HUES48 (cell line): ENCODE measurements around the gene LIMS1.
A peak's percentile ranks its signal among the peaks of the same experiment; 100 is the strongest.

ENCODE experiments used
- H3K27ac ChIP-seq: one replicate; pipeline ENCODE4 v1.7.0; 2013; ENCODE audit warnings: low read depth, low read length, inconsistent platforms
- H3K27me3 ChIP-seq: 2 replicates; pipeline ENCODE4 v1.6.1; 2013; ENCODE audit warnings: mild to moderate bottlenecking, low read length; ENCODE audit not compliant: control insufficient read depth, insufficient read depth
- H3K36me3 ChIP-seq: 2 replicates; pipeline ENCODE4 v1.6.1; 2013; ENCODE audit warnings: low read length; ENCODE audit not compliant: control insufficient read depth, insufficient read depth
- H3K4me1 ChIP-seq: 2 replicates; pipeline ENCODE4 v1.6.1; 2013; ENCODE audit warnings: mild to moderate bottlenecking, low read length; ENCODE audit not compliant: control insufficient read depth, insufficient read depth
- H3K4me3 ChIP-seq: 2 replicates; pipeline ENCODE4 v1.5.1; 2013; ENCODE audit warnings: mild to moderate bottlenecking, low read depth, low read length
- H3K9ac ChIP-seq: 2 replicates; pipeline ENCODE4 v1.6.1; 2013; ENCODE audit warnings: mild to moderate bottlenecking, low read depth, low read length, moderate library complexity
- H3K9me3 ChIP-seq: 2 replicates; pipeline ENCODE4 v1.6.1; 2013; ENCODE audit warnings: low read length; ENCODE audit not compliant: control insufficient read depth, insufficient read depth

The LIMS1 gene

GRCh38 chr2:108615480-108616090 lies 81.3 kb downstream of the LIMS1 start:
- Histone ChIP-seq H3K9ac (no peak overlapping the region), H3K4me1 (peaks cover 8% of the 10 kb centered on the region), H3K36me3 (no peaks in the 10 kb centered on the region), H3K9me3 (no peaks in the 10 kb centered on the region), H3K27ac (no peak overlapping the region), H3K27me3 (no peaks in the 10 kb centered on the region), H3K4me3 (no peak overlapping the region)

- H3K4me3 ChIP-seq = no peak overlapping the region
- H3K9me3 ChIP-seq = no peaks in the 10 kb centered on the region
- no peak overlapping the region for H3K9ac ChIP-seq
- H3K27me3 ChIP-seq = no peaks in the 10 kb centered on the region
- H3K27ac ChIP-seq = no peak overlapping the region
- H3K36me3 ChIP-seq = no peaks in the 10 kb centered on the region
- peaks cover 16% of the 10 kb centered on the region for H3K4me1 ChIP-seq
These were observed 82.0 kb downstream of the LIMS1 start for GRCh38 chr2:108616318-108616717.

- Histone ChIP-seq H3K4me3 (no peak overlapping the region), H3K9ac (no peak overlapping the region), H3K27me3 (no peaks in the 10 kb centered on the region), H3K27ac (no peak overlapping the region), H3K9me3 (no peaks in the 10 kb centered on the region), H3K4me1 (peaks cover 20% of the 10 kb centered on the region), H3K36me3 (no peaks in the 10 kb centered on the region)
These were observed 82.5 kb downstream of the LIMS1 start for GRCh38 chr2:108616751-108617161.

- Histone ChIP-seq H3K9me3 (no peaks in the 10 kb centered on the region), H3K4me1 (peaks cover 29% of the 10 kb centered on the region), H3K27ac (no peak overlapping the region), H3K27me3 (no peaks in the 10 kb centered on the region), H3K9ac (no peak overlapping the region), H3K36me3 (no peaks in the 10 kb centered on the region), H3K4me3 (no peak overlapping the region)
These were observed 83.3 kb downstream of the LIMS1 start for GRCh38 chr2:108617617-108618016.

- Histone ChIP-seq H3K27me3 (no peaks in the 10 kb centered on the region), H3K9me3 (no peaks in the 10 kb centered on the region), H3K9ac (no peak overlapping the region), H3K4me3 (no peak overlapping the region), H3K4me1 (peaks cover 43% of the 10 kb centered on the region), H3K36me3 (no peaks in the 10 kb centered on the region), H3K27ac (peak overlapping the region; percentile 89)
These were observed 85.8 kb downstream of the LIMS1 start for GRCh38 chr2:108619925-108620620.

- Histone ChIP-seq H3K4me1 (peaks cover 43% of the 10 kb centered on the region), H3K9ac (peak overlapping the region; percentile 60; the same call in 1 of the 2 replicates), H3K9me3 (no peaks in the 10 kb centered on the region), H3K4me3 (peak overlapping the region; percentile 50; the same call in 1 of the 2 replicates), H3K27me3 (no peaks in the 10 kb centered on the region), H3K27ac (peak overlapping the region; percentile 89), H3K36me3 (no peaks in the 10 kb centered on the region)
These were observed 86.4 kb downstream of the LIMS1 start for GRCh38 chr2:108620656-108621055.

GRCh38 chr2:108621087-108621559 lies 86.9 kb downstream of the LIMS1 start:
- peaks cover 43% of the 10 kb centered on the region for H3K4me1 ChIP-seq
- peak overlapping the region; percentile 60 for H3K9ac ChIP-seq
- peak overlapping the region; percentile 89 for H3K27ac ChIP-seq
- H3K9me3 ChIP-seq = no peaks in the 10 kb centered on the region
- no peaks in the 10 kb centered on the region for H3K27me3 ChIP-seq
- no peaks in the 10 kb centered on the region for H3K36me3 ChIP-seq
- peak overlapping the region; percentile 50 for H3K4me3 ChIP-seq

GRCh38 chr2:108621687-108622681 lies 87.7 kb downstream of the LIMS1 start:
- H3K4me1 ChIP-seq = peaks cover 43% of the 10 kb centered on the region
- no peaks in the 10 kb centered on the region for H3K36me3 ChIP-seq
- H3K27me3 ChIP-seq = no peaks in the 10 kb centered on the region
- H3K27ac ChIP-seq = peak overlapping the region; percentile 89
- H3K9ac ChIP-seq = no peak overlapping the region
- no peaks in the 10 kb centered on the region for H3K9me3 ChIP-seq
- H3K4me3 ChIP-seq = peak overlapping the region; percentile 50

- H3K9me3 ChIP-seq = no peaks in the 10 kb centered on the region
- no peak overlapping the region for H3K9ac ChIP-seq
- no peaks in the 10 kb centered on the region for H3K27me3 ChIP-seq
- no peak overlapping the region for H3K4me3 ChIP-seq
- H3K36me3 ChIP-seq = no peaks in the 10 kb centered on the region
- H3K27ac ChIP-seq = no peak overlapping the region
- peaks cover 43% of the 10 kb centered on the region for H3K4me1 ChIP-seq
These were observed 89.3 kb downstream of the LIMS1 start for GRCh38 chr2:108623616-108624015.

- Histone ChIP-seq H3K27me3 (no peaks in the 10 kb centered on the region), H3K27ac (no peak overlapping the region), H3K9me3 (no peaks in the 10 kb centered on the region), H3K9ac (no peak overlapping the region), H3K4me1 (peaks cover 37% of the 10 kb centered on the region), H3K4me3 (no peak overlapping the region), H3K36me3 (no peaks in the 10 kb centered on the region)
These were observed 91.0 kb downstream of the LIMS1 start for GRCh38 chr2:108625186-108625827.
